HG02938 (cell line): ENCODE data around the gene SLC8A1.

Experiments
- ATAC-seq: cut with Tn5 transposase; IDR thresholded peaks from one replicate; pipeline ENCODE4 v1.9.1; 2021; ENCODE audit warnings: mild to moderate bottlenecking, moderate library complexity; ENCODE audit not compliant: unreplicated experiment

Gene SLC8A1

DNA sequence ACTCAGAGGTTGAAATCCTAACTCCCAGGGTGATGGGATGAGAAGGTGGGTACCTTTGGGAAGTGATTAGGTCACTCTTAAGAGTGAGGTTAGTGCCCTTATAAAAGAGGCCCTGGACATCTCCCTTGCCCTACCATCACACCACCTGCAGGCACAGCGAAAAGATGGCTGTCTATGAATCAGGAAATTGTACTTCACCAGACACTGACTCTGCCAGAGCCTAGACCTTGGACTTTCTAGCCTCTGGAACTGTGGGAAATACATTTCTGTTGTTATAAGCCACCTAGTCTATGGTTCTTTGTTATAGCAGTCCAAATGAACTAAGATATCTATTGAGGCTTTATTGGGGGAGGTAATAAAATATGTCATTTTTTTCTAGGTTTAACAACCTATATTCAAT lies 203.6 kb downstream of the SLC8A1 start:
- ATAC-seq: no peak

DNA sequence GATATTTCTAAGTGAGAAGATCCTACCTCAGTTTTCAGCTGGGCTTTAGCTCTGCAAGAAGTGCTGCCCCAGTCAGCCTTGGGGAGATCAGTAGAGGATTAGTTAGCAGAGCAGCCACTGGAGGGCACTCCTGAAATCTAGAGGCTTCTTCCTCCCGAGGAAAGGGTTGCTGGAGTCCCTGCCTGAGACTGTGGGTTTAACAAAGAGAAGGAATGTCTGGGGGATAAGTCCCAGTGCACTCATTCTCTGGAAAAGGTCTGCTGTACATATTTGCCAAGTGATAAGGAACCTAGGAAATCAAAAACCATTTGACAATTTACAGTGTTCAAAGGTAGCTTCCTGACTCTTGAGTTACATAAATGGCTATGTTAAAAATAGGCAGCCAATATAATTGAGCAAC lies 207.2 kb downstream of the SLC8A1 start:
- peak; percentile 70 for ATAC-seq

DNA sequence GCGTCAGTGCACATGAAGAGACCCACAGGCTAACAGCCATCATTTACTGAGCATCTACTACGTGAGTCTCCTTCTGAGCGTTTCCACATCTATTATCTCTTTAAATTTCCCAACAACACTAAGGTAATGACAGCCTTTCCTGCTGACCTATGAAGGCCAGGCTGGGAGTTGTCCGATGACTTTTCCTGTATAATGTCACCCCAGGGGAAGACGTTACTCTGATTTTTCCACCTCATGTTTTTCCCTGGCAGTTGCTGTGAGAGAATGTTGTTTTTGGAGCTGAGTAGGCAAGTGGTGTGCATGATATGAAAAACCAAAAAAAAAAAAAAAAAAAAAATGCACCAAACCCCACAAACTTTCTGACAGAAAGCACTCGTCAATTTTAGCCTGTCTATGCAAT lies 207.6 kb downstream of the SLC8A1 start:
- no peak for ATAC-seq

DNA sequence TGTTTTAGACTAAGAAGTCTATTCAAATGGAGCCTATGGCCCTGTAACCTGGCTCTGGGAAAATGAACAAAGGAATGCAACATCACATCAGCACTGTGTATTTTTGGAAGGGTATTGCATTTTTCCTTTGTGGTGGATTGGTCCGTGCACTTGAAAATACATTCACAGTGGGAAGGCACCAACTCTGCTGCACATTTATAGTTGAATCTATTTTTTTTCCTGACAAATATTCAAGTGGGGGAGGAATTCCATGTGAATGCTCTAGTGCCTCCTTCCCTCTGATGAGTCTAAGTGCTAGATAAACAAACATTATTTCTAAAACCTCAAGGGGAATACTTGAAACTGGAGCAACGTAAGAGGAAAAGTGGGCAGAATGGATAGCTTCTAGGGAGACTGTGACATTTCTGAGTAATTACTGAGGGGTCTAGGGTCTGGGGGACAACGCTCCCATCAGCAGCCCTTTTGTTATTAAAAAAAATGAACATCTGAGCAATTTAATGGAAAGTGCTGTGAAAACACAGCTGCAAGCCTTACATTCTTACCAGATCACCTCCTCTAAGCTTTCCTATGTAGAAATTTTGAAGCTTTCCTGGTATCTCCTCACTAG lies 208.2 kb downstream of the SLC8A1 start:
- no peak for ATAC-seq

GRCh38 chr2:40242315-40242714 lies 209.6 kb downstream of the SLC8A1 start:
- no peak for ATAC-seq

GRCh38 chr2:40240070-40240469 lies 211.8 kb downstream of the SLC8A1 start:
- ATAC-seq: no peak

DNA sequence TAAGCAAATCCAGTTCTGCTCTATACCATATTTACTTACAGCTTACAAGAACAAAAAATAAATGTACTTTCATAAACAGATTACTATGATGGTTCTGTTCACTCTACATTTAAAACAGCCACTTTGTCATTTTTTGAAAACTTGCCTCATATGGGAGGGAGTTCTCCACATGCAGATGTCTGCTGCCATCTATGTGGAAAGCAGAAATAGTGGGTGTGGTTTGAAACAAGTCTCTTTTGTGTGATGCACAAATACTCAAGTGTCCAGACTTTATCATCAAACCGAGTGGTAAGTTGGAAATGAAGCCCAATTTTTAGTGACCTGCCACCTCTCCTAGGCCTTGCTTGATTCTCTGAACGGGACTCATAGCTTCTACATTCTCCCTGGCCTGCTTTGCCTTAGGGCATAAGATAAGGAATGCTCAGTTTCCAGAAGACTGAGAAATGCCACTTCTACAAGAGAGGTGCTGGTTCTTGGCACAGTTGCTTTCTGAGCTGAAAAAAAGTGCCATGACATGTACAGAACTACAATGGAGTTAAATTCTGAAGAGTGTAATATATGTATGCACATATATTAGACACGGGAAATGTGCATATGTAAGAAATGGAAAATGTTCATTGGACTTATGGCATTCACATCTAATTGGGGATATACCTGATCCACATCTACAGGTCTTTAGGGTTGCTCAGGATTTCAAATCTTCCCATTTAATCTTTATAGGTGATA lies 221.0 kb downstream of the SLC8A1 start:
- no peak for ATAC-seq

DNA sequence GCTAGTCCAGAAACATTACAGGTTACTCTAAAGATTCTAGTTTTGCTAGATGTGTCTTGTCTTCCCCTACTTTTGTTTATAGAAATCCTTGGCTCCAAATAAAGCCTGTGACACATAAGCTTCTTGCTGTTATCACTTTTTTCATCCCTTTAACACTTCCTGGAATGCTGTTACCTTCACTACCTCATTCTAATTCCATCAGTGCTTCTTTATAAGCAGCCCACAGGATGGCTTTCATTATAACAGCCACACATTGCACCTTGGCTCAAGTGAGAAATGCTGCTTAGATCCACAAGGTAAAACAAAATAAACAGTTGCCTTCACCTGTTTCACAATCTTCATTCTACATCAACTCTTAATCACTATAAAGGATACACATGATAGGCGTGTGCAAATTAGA lies 221.7 kb downstream of the SLC8A1 start:
- no peak for ATAC-seq

DNA sequence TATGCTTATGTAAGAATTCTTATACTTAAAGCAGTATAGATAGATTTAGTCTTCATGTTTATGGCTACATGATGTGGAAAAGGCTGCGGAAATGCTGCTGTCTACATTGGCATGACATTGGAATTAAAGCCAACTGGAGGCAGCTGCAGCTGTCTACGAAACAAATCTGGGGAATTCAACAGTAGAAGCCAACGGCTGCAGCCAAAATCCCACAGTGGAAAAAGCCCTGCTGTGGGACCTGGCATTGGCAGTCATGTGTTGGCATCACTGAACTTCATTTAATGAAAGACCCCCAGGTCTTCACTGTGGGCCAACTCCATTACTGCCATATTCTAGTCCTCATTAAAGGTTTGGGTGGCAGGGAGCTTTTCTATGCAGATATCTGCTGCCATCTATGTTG lies 223.6 kb downstream of the SLC8A1 start:
- no peak for ATAC-seq

GRCh38 chr2:40227210-40227609 lies 224.7 kb downstream of the SLC8A1 start:
- ATAC-seq: no peak

DNA sequence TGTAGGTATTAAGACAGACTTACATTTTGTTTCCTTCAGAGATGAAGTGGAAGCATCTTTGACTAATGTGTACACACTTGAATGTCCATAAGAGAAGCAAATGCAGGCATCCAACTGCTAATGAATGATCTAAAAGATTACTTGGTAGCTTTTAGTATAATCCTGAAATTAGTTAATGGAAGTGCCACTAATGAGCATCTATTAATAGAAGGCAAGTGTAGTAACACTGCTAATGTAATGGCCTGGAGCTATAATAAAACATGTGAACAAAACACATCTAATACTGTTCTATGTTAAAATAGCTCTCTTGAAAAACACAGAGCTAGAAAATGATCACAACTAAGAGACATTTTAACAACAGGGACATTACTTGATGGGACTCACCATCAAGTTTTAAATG lies 225.3 kb downstream of the SLC8A1 start:
- ATAC-seq: no peak

DNA sequence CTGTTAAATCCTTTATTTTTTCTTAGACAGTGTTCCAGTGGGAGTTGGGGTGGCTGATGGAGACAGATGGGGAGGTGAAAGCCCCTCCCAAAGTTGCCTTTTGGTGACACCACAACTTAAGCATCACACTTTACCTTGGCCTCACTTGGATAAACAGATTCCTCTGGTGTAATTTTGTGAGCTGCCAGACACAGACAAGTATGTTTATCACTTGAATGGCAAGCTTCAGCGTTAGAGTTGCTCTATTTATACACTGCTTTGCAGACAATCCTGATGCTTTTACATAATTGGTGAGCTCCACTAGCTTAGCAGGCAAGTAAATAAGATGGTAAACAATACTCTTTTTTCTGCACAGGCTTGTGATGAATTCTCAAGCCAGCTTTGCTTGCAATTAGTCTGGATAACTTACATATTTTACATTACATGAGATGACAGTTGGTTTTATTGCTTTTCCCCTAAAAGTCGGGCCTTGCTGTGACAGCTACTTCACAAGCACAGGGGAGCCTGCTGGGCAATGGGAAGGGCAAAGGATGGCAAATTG lies 226.2 kb downstream of the SLC8A1 start:
- no peak for ATAC-seq

GRCh38 chr2:40224318-40224717 lies 227.6 kb downstream of the SLC8A1 start:
- ATAC-seq: no peak

GRCh38 chr2:40220177-40220925 lies 231.5 kb downstream of the SLC8A1 start:
- no peak for ATAC-seq

DNA sequence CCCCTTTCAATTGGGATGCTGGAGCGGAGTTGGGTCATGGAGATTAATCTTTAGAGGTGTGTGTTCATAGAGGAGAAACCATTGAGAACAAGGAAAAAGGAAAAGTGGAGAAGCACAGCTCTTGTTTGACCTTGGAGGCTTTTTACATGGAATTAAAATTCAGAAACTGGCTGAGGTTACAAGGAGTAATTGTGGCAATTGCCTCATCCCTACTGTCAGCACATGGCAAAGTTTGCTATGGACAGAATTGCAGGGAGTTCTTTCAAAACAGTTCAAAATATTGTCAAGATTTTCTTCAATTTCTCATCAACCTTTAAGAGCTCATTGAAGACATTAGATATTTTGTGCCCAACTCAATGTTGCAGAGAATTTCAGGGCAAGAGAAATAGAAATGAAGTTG lies 232.7 kb downstream of the SLC8A1 start:
- no peak for ATAC-seq

DNA sequence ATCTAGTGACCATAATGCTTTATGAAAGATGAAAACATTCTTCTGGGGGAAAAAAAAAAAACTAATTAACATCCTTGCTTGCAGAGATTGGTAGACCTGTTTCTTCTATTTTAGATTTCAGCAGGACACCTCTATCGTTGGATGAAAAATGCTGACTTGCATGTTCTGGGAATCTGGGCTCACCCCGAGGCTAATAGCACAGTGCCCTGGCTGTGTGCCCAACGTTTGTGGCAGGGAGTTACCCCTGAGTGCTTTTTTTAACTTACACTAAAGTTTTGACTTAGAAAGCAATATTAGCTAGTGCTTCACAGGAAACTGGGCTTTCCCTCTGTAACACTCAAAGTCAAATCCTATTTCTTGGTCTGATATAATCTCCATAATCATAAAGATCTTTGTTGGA lies 233.2 kb downstream of the SLC8A1 start:
- no peak for ATAC-seq

DNA sequence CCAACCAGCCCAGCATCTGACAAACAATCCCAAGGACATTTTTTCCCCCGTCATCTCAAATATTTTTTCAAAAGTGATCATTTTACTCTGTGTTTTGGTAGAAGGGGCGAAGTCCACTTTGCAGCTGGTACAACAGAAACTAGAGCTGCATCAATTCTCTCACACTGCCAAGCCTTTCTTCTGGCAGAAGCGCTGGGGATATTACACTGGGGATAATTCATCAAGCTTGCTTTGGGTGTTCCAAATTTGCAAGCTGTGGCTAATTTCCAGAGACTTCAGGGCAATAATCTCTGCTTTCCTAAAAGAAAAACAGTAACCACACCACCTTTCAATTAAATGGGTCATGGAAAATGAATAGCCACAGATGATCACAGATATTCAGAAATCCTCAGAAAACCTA lies 238.3 kb downstream of the SLC8A1 start:
- ATAC-seq: no peak

GRCh38 chr2:40213071-40213470 lies 238.8 kb downstream of the SLC8A1 start:
- ATAC-seq: no peak

DNA sequence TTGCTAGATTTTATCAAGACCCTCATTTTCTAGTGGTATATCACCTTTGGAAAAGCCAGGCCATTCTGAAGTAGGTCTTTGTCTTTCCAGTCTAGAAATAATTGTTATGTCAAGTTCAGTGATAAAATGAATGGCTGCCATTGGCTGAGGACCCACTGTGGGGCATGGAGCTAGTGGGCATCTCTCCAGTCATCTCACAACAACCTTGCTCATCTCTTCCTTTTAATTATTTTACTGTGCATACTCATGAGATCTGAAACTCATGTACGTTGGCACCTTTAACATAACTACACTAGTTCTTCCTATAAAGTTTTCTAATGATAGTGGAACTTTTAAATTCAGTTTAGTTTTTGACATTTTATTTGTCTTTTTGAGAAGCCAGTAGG lies 240.9 kb downstream of the SLC8A1 start:
- ATAC-seq: no peak

DNA sequence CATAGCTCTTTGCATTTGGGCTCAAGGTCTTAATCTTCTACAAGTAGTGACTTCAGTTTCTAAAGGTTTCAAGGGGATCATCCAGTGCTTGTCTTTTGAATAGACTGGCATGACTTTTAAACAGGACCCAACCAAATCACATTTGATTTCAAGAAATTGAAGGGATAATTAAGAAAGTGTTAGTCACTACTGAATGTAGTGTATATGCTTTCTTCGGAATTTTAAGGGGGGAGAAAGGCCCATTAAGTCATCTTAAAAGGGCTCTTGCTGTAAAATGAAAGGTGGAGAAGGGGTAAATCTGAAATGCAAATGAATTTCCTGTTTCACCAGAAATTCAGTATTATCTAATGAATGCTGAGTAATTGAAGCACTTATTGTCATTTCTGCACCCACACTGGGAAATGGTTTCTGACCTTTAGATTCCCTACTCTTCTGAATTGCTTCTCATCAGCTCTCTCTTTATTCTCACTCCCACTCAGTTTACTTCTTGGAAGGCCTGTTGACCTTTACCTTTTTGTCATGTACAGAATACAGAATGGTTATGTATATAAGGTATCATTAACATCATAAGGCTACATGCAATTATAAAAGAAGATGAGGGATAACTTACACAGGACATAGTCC lies 241.4 kb downstream of the SLC8A1 start:
- no peak for ATAC-seq

DNA sequence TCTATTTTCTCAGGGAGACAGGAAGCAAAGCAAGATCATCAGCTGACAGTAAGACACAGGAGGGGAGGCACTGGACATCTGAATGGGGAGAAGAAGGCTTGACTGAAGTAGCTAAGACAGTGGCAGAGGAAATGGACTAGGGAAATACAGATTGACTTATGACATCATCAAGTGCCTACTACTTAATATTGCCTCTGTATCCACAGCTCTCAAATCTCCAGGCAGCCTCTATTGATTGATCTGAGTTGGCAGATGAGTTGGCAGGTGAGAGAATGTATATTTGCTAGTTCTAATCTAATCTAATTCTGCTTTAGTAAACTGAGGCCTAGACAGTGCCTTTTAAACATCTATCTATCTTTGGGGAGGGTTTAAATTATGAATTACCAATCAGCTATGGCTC lies 242.1 kb downstream of the SLC8A1 start:
- ATAC-seq: no peak
